GM19395 (cell line): ENCODE measurements around the gene CELF1.
"Not testable (repeated sequence)": the region's sequence is repeated elsewhere in the genome, so short reads cannot be mapped to it uniquely, and the experiment has no call there.

Experiments
- ATAC-seq: cut with Tn5 transposase; IDR thresholded peaks from one replicate; pipeline ENCODE4 v1.9.1; 2021; ENCODE audit warnings: mild to moderate bottlenecking, moderate library complexity; ENCODE audit not compliant: unreplicated experiment

The CELF1 gene

DNA sequence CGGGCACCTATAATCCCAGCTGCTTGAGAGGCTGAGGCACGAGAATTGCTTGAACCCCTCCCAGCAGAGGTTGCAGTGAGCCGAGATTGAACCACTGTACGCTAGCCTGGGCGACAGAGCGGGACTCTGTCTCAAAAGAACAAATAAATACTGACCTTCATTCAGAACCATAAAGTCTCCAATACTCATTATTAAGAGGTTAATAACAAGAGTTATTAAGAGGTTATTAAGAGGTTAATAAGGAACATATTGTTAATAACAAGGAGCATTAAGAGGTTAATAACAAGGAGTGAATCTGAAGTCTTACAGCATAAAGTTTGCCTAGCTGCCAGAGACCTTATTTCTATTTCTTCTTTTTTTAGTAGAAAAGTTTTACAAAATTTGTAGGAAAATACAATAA lies 7.6 kb downstream of the CELF1 start:
- no peak for ATAC-seq

DNA sequence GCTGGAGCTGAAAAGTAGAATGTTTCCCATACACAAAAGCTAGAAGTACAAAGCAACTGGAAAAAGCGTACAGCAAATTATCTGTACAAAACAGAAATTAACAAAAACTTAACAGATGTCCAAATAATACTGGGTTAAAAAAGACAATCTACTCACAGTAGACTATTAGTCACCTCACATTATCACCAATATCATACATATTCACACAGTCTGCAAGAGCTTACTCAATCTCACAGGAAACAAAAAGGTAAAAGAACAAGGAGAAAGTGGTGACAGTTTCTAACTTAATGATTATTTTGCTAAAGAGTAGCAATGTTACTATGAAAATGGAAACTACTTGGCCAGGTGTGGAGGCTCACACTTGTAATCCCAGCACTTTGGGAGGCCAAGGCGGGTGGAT lies 11.9 kb downstream of the CELF1 start:
- ATAC-seq, result no peak

DNA sequence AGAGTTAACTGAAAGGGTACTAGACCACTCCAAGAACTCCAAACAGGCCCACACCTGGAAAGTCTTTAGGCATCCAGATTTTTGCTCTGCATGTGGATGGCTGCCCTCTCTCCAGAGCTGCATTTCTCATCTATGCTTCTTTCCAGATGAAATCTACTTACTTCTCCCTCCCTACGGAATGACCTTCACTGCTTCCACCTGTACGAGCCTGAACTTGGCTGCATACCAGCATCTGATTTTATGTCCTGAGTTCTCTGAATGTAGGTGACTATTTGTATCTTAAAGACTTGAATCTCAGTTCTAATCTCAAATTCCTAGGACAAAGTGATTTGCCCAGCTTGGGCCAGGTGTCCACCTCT lies 13.3 kb downstream of the CELF1 start:
- ATAC-seq, result no peak

DNA sequence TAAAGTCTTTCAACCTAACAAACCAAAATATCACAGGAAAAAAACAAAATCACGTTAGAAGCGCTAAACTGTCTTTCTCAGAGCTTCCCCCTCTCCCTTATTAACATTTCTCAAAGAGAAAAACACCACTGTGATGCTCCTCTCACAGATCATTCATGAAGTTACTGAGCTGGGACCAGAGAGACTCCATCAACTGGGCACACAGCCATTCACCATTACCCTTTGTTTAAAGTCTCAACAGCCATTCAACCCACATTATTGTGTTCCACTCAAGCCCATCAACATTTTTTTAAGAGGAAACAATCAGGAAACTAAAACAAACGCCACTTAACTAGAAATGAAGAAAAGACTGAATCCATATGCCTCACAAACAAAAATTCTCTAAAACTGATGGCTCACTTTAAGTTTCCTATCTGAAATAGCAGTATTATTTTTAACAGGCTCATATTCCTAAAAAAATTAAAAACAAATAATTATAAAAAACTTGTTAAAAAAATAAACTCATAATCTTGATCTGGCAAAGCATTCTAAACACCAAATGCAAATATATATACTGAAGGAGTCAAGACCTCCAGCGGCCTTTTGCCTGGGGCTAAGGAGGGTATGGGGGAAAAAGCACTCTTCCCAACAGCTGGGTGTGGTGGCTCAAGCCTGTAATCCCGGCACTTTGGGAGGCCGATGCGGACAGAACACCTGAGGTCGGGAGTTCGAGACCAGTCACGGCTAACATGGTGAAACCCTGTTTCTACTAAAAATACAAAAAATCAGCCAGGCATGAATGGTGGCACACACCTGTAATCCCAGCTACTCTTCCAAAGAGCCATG lies 14.0 kb downstream of the CELF1 start:
- no peak for ATAC-seq

DNA sequence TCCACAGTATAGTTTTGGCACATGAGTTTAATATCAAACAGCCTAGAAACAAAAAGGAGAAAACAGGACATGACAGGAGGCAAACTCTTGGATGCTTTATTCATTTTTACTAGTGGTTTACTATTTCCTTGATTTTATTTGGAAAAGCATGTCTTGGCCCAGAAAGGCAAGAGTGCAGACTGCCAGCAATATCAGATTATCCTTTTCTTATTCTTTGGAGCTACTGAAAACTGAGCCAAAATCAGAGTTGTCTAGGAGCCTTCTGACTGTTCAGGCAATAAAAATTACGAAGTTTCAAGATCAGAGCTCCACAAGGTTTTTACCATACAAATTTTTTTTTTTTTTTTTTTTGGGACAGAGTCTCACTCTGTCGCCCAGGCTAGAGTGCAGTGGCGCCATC lies 16.0 kb downstream of the CELF1 start:
- no peak for ATAC-seq

DNA sequence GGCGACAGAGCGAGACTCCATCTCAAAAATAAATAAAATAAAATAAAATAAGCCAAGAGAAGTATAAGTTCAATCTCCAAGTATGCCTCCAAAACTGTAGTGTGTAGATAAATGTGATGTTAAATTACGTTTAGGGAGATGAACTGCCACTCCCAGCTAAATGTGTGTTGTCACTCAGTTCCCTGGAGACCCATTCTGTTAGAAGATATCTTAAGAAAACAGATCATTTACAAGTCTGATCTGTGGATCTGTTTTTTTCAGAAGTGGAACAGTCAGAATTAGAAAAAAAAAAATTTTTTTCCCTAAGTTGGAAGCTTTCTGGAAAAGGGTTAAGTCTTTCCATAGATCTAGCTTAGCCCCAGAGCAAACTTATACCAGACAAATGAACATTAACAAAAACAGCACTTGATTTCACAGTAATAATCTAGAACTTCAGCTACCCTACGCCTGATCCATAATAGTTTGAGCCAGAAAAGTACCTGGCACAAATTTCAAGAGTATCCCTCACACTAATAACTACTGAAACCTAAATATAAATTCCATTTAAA lies 18.2 kb downstream of the CELF1 start:
- ATAC-seq, result no peak

DNA sequence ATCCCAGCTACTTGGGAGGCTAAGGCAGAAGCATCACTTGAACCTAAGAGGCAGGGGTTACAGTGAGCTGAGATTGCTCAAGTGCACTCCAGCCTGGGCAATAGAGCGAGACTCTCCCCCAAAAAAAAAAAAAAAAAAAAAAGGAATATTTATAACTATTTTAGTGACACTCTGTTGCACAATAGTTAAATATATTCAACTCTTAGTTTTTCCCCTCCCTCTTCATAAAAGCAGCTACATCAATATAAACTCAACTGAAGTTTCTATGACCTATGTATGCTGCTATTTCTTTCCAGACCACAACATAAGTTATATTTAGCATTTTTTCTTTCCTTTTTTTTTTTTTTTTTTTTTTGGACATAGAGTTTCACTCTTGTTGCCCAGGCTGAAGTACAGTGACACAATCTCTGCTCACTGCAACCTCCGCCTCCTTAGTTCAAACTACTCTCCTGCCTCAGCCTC lies 19.2 kb downstream of the CELF1 start:
- no peak for ATAC-seq

DNA sequence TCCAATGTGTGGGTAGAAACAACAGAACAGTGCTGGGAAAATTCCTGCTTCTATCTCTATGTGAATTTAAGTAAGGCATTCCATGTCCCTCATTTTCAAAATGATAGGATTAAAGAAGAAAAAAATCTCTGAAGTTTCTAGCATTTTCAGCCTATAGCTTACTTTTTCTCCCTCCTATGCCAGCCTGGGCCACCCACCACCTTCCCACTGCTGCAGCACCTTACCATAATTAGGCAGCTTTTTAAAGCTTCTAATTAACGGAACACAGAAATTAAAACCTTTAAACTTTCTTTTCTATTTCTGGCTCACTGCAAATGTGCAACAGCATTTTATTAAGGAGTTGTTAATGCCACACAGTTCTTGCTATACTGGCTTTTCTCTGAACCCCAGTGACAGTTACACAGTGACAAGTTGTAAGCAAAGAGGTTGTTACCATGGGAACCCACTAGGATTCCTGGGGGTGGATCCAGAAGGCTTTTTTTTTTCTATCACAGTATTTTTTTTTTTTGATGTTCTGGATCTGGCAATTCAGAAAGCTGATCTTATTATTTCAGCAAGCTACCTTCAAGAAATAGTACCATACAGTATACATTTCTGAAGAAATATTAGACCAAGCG lies 20.2 kb downstream of the CELF1 start:
- no peak for ATAC-seq

DNA sequence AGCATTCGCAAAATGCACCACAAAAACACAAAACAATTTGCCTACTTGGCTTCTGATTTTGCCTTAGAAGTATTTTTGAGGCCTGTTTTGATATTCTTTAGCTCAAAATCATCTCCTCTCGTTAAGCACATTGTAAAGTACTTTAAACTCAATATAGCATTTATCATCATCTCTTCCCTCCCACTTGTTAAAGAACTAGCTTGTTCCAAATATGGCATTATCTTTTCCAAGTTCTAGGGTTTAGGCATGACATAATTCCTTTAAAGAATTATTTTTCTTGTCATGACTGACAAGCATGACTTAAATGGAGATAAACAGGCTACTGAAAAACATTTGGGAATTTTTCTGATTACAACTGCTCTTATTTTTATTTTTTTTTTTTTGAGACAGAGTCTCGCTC lies 21.3 kb downstream of the CELF1 start:
- ATAC-seq, result no peak

DNA sequence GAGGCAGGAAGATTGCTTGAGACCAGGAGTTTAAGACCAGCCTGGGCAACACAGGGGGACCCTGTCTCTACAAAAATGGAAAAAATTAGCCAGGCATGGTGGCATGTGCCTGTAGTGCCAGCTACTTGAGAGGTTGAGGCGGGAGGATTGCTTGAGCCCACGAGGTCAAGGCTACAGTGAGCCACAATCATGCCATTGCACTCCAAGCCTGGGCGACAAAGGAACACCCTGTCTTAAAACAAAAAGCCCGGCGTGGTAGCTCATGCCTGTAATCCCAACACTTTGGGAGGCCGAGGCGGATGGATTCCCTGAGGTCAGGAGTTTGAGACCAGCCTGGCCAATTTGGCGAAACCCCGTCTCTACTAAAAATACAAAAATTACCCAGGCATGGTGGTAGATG lies 22.2 kb downstream of the CELF1 start:
- ATAC-seq, result not testable (repeated sequence)

DNA sequence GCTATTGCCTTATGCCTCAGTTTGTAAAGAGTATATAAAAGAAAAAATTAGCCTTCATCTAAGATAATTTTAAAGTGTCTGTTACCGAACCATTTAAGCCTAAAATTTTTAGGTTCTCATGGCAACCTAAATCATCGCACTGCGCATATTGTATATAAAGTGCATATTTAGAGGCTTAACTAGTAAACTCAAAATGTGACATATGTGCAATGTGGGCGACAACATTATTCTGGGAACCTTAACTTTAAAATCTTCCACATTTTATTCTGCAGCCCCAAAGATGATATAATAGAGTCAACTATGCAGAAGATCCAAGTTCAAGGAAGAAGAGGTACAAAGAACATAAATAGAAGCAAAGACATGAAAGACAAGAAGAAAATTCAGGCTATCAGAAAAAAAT lies 23.0 kb downstream of the CELF1 start:
- no peak for ATAC-seq

DNA sequence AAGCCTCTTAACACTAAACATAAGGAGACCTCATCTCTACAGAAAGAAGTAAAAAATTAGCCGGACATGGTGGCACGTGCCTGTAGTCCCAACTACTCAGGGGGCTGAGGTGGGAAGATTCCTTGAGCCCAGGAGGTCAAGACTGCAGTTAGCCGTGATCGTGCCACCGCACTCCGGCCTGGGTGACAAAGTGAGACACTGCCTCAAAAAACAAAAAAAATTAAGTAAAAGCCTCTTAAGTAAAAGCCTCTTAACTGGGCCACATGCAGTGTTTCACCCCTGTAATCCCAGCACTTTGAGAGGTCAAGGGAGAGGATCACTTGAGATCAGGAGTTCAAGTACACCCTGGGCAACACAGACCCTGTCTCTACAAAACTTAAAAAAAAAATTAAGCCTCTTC lies 25.7 kb downstream of the CELF1 start:
- no peak for ATAC-seq

DNA sequence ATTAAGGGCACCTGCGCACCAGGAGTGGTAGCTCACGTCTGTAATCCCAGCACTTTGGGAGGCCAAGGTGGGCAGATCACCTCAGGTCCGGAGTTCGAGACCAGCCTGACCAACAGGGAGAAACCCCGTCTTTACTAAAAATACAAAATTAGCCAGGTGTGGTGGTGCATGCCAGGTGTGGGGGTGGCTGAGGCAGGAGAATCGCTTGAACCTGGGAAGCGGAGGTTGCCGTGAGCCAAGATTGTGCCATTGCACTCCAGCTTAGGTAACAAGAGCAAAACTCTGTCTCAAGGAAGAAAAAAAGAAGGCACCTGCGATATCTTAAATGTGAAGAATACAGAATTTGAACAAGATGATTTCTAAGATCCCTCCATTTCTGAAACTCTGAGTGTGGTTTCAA lies 26.9 kb downstream of the CELF1 start:
- ATAC-seq, result not testable (repeated sequence)

DNA sequence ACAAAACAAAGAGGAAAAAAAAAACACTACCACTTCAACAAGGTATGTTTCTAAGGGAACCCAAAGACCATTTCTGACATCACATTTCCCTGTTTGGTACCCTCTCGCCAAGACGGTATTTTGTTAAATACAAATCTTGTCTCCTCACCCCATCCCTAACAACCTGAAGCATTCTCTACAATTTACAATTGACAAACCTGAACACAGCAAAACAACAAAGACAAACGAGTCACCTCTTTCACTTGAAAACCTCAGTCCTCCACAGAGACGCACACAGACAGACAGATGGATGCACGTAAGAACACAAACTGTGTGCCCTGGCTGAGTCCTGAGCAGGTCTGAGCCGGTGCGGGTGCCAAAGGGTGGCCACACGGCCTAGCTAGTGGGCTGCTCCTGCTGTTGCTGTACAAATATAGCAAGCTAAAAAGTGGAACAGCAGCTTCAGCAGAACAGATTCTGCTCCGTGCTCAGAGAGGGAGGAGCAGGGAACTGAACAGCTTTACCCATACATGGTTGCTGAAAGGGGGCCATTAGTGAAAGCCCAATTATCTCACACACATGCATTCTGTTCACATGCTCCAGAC lies 28.5 kb downstream of the CELF1 start:
- no peak for ATAC-seq

DNA sequence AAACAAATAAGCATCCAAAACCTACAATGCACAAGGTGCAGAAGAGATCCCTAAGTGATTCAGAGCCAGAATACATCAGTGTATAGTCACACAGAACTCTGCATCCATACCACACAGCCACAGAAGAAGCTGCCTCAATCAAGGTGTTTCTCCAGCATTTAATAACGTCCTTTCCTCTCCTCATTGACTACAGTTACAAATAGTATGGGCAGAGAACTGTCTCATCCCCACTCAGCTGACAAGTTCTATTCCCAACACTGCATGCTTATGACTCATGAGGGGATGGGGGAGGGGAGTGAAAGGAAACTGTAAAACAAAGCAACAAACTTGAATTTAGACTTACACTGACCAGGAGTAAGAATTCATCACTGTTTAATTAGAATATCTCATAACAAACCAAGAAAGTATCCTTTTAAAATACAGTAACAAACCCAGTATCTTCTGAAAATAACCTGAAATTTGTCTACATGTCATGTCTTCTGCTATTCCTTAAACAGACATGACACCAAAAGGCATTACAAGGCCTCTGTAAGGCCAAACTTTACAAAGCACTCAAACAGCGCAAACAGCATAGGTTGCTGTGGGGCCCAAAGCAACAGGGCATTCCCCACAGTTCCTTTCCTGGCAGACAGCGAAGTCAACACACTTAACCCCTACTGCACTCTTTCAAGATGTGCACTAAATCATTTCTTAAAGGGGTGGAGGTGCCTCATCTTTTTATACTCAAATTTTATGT lies 29.3 kb downstream of the CELF1 start:
- ATAC-seq, result peak; percentile 52

DNA sequence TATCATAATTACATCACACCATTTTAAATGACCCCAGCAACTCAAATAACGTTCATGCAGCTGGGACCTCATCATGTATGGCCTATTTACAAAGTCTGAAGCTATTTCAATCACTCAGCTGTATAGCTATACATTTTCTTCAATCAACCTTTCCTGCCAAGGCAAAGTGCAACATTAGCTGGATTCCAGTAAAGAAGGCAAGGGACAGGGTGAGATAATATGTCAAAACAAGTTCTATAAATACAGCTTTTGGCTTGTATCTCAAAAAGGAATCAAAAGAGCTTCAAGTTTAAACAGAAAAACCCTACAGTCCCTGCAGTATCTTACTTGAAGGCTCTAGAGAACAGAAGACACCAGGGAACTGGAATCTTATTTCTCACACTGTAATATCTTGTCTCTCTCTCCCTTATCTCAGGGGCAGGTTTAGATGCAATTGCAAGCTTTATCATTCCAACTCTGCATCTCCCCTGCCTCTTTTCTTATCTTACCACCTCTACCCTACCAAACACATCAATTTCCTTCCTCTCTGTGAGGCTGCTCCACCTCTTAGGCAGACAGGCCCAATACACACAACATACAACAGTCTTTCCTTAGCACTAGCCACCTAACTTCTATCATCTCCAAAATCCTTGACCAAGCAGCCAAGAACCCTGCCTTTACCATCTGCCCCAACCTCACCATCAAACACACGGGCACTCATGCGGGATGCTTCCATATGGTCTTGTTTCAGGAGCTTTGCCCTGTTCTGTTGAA lies 34.5 kb downstream of the CELF1 start:
- no peak for ATAC-seq

DNA sequence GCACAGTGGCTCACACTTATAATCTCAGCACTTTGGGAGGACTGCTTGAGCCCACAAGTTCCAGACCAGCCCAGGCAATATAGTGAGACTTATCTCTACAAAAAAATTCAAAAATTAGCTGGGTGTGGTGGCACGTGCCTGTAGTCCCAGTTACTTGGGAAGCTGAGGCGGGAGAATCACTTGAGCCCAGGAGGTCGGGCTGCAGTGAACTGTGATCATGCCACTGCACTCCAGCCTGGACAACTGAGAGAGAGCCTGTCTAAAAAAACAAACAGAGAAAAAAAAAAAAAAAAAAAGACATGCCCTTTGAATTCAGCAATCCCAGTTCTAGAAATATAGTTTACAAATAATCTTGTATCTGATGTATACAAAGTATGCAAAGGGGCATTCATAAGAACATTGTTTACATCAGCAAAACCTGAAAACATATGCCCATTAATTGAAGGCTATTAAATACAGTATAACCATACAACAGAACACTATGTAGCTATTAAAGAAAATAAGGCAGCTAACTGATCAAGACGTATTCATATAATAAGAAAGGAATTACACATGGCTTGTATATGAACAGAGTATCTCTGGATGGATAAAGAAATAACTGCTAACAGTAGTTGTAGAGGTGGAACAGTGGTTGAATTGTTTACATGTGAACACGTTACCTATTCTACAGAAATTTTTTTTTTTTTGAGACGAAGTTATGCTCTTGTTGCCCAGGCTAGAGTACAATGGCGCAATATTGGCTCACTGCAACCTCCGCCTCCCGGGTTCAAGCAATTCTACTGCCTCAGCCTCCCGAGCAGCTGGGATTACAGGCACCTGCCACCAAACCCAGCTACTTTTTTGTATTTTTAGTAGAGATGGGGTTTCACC lies 35.7 kb downstream of the CELF1 start:
- no peak for ATAC-seq

DNA sequence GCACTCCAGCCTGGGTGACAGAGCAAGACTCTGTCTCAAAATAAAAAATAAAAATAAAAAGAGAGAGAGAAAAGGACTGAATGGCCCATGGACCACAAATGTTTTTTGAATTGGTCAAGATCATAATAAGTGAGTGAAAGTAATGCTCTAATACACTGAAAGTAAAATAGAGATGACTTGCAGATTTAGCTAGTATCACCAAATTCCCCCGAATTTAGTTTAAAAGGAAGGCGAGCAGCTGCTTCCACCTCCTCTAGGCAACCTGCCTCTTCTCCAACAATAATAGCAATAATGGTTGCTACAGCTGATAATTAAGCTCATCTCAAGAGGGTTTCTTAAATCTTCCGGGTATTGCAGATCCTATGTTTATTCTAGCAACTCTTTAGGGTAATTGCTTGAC lies 36.8 kb downstream of the CELF1 start:
- ATAC-seq, result no peak

DNA sequence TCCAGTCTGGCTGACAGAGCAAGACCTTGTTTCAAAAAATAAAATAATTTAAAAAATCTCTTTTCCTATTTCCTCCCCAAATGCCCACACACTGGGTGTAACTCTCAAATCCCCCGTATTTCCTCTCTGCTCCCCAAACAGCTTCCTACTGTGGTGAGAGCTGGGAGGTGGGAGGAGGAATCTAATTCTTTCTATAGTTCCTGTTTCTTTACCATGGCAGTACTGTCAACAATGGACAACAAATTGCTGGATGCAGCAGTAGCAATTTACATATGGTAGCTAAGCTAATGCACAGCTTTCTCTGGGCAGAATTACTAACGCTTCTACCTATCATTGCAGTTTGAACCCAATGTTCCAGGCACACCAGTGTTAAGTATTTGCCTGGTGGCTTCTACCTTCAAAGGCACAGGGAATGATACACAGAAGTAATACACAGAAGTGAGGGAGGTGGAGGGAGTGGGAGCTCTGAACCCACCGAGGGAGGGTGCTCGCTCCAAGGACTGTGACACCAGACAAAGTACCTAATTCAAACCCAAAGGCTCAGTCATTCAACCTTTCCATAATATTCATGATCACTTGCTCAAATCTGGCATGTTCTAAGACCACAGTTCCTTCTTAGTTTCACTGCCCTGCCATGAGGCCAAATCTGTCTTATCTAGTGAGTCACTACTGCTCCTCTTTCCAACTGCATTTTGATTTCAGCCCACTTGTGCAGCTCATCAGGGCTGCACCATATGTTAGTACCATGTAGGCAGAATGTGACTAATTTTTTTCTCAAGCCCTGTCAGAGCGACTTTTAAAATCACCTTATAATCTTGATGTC lies 37.9 kb downstream of the CELF1 start:
- ATAC-seq, result peak; percentile 55
